Activated T-cell treated with anti-CD3 and anti-CD28 coated beads, Interleukin-2, amount 50 U/mL, for 1 hour (primary cell): Measurements from ENCODE around the gene ITPR2.
"Not testable (repeated sequence)": the region's sequence is repeated elsewhere in the genome, so short reads cannot be mapped to it uniquely, and the experiment has no call there.

Experiments used
- DNase-seq: peaks from one replicate; pipeline ENCODE4 v3.0.0-alpha.2; 2020

Gene ITPR2

GRCh38 chr12:26658991-26659390 lies 174.0 kb downstream of the ITPR2 start:
- DNase-seq = no peak

GRCh38 chr12:26654623-26655022 lies 178.4 kb downstream of the ITPR2 start:
- DNase-seq = no peak

- DNase-seq = no peak
These were observed 181.3 kb downstream of the ITPR2 start for GRCh38 chr12:26651566-26652188.

GRCh38 chr12:26651036-26651435 lies 182.0 kb downstream of the ITPR2 start:
- no peak for DNase-seq

GRCh38 chr12:26648999-26649398 lies 184.0 kb downstream of the ITPR2 start:
- no peak for DNase-seq

GRCh38 chr12:26648584-26648983 lies 184.4 kb downstream of the ITPR2 start:
- no peak for DNase-seq

- DNase-seq = no peak
These were observed 184.9 kb downstream of the ITPR2 start for GRCh38 chr12:26648066-26648465.

GRCh38 chr12:26647088-26647487 lies 185.9 kb downstream of the ITPR2 start:
- no peak for DNase-seq

- DNase-seq = no peak
These were observed 186.4 kb downstream of the ITPR2 start for GRCh38 chr12:26646571-26646970.

GRCh38 chr12:26644376-26644775 lies 188.6 kb downstream of the ITPR2 start:
- not testable (repeated sequence) for DNase-seq

- no peak for DNase-seq
These were observed 189.3 kb downstream of the ITPR2 start for GRCh38 chr12:26643532-26644315.

- no peak for DNase-seq
These were observed 190.6 kb downstream of the ITPR2 start for GRCh38 chr12:26642361-26642760.

GRCh38 chr12:26636710-26637328 lies 196.2 kb downstream of the ITPR2 start:
- no peak for DNase-seq

GRCh38 chr12:26633591-26634210 lies 199.3 kb downstream of the ITPR2 start:
- no peak for DNase-seq

GRCh38 chr12:26632756-26633155 lies 200.2 kb downstream of the ITPR2 start:
- DNase-seq = no peak

- DNase-seq = no peak
These were observed 201.1 kb downstream of the ITPR2 start for GRCh38 chr12:26631846-26632245.

GRCh38 chr12:26630546-26631027 lies 202.4 kb downstream of the ITPR2 start:
- DNase-seq = no peak

GRCh38 chr12:26629864-26630263 lies 203.1 kb downstream of the ITPR2 start:
- DNase-seq = no peak

GRCh38 chr12:26628234-26628633 lies 204.8 kb downstream of the ITPR2 start:
- DNase-seq = no peak

- DNase-seq = no peak
These were observed 205.7 kb downstream of the ITPR2 start for GRCh38 chr12:26627335-26627734.

- no peak for DNase-seq
These were observed 209.9 kb downstream of the ITPR2 start for GRCh38 chr12:26623136-26623535.

- no peak for DNase-seq
These were observed 210.4 kb downstream of the ITPR2 start for GRCh38 chr12:26622601-26623000.

- DNase-seq = no peak
These were observed 211.1 kb downstream of the ITPR2 start for GRCh38 chr12:26621932-26622331.

GRCh38 chr12:26620907-26621306 lies 212.1 kb downstream of the ITPR2 start:
- no peak for DNase-seq
